Measurements from ENCODE around the gene ATG10. TPM values are rescaled to one million over a fixed set of nuclear protein-coding genes. Genes with fewer than 3 reads are reported as not detected.

ATG10 gene
- total and polyA plus RNA-seq, 2 experiments from 2014 or later: 12.5 to 17.7 TPM

DNA sequence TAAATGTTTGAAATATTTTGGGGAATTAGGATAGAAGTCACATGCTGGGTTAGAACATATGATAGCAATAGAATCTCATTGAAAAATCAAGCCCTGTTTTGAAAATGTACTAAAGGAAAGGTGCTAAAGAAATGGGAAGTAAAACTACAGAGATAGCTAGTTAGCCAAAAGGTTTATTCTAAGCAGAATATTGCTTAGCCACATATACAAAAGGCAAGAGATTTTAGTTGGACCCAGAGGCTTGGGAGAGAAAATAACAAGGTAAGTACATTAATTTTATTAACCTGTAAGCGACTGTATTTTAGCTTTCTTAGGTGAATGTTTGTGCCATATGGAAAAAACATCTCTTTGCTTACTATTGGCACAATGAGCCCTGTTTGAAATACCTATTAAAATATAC, 198.1 kb downstream of the ATG10 start:
- Histone ChIP-seq H3K27ac (ENCODE audit: low read depth) (no peak overlapping the region), H3K4me3 (no peak overlapping the region), H4K20me1 (replicated peaks; ENCODE audit: insufficient read depth) (no peaks in the 10 kb centered on the region), H3K27me3 (ENCODE audit: insufficient read depth) (no peaks in the 10 kb centered on the region), H3F3A (replicated peaks; ENCODE audit: low read depth) (no peaks in the 10 kb centered on the region), H3K79me2 (replicated peaks; ENCODE audit: insufficient read depth) (no peaks in the 10 kb centered on the region), H2AFZ (no peak overlapping the region), H3K36me3 (ENCODE audit: insufficient read depth) (no peaks in the 10 kb centered on the region), H3K4me2 (no peak overlapping the region), H3K4me1 (ENCODE audit: insufficient read depth) (peaks cover 38% of the 10 kb centered on the region), H3K9me2 (ENCODE audit: insufficient read depth) (no peaks in the 10 kb centered on the region; the same call in 1 of the 2 replicates)
- no peaks in the 10 kb centered on the region for H3K36me3 Mint-ChIP-seq (ENCODE audit: low read depth)
- no peak for ATAC-seq
- peaks cover 35% of the 10 kb centered on the region for H3K4me1 Mint-ChIP-seq
- no peak overlapping the region for H3K27ac Mint-ChIP-seq
- TF ChIP-seq, protein P1, sequence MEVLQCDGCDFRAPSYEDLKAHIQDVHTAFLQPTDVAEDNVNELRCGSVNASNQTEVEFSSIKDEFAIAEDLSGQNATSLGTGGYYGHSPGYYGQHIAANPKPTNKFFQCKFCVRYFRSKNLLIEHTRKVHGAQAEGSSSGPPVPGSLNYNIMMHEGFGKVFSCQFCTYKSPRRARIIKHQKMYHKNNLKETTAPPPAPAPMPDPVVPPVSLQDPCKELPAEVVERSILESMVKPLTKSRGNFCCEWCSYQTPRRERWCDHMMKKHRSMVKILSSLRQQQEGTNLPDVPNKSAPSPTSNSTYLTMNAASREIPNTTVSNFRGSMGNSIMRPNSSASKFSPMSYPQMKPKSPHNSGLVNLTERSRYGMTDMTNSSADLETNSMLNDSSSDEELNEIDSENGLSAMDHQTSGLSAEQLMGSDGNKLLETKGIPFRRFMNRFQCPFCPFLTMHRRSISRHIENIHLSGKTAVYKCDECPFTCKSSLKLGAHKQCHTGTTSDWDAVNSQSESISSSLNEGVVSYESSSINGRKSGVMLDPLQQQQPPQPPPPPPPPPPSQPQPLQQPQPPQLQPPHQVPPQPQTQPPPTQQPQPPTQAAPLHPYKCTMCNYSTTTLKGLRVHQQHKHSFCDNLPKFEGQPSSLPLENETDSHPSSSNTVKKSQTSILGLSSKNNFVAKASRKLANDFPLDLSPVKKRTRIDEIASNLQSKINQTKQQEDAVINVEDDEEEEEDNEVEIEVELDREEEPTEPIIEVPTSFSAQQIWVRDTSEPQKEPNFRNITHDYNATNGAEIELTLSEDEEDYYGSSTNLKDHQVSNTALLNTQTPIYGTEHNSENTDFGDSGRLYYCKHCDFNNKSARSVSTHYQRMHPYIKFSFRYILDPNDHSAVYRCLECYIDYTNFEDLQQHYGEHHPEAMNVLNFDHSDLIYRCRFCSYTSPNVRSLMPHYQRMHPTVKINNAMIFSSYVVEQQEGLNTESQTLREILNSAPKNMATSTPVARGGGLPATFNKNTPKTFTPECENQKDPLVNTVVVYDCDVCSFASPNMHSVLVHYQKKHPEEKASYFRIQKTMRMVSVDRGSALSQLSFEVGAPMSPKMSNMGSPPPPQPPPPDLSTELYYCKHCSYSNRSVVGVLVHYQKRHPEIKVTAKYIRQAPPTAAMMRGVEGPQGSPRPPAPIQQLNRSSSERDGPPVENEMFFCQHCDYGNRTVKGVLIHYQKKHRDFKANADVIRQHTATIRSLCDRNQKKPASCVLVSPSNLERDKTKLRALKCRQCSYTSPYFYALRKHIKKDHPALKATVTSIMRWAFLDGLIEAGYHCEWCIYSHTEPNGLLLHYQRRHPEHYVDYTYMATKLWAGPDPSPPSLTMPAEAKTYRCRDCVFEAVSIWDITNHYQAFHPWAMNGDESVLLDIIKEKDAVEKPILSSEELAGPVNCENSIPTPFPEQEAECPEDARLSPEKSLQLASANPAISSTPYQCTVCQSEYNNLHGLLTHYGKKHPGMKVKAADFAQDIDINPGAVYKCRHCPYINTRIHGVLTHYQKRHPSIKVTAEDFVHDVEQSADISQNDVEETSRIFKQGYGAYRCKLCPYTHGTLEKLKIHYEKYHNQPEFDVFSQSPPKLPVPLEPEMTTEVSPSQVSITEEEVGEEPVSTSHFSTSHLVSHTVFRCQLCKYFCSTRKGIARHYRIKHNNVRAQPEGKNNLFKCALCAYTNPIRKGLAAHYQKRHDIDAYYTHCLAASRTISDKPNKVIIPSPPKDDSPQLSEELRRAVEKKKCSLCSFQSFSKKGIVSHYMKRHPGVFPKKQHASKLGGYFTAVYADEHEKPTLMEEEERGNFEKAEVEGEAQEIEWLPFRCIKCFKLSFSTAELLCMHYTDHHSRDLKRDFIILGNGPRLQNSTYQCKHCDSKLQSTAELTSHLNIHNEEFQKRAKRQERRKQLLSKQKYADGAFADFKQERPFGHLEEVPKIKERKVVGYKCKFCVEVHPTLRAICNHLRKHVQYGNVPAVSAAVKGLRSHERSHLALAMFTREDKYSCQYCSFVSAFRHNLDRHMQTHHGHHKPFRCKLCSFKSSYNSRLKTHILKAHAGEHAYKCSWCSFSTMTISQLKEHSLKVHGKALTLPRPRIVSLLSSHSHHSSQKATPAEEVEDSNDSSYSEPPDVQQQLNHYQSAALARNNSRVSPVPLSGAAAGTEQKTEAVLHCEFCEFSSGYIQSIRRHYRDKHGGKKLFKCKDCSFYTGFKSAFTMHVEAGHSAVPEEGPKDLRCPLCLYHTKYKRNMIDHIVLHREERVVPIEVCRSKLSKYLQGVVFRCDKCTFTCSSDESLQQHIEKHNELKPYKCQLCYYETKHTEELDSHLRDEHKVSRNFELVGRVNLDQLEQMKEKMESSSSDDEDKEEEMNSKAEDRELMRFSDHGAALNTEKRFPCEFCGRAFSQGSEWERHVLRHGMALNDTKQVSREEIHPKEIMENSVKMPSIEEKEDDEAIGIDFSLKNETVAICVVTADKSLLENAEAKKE (CRISPR knock-in tag; IDR thresholded peaks at IDR 0.05): no peak
- TF ChIP-seq ZNF331 (CRISPR knock-in tag; IDR thresholded peaks at IDR 0.05; ENCODE audit: low read depth) (no peak), ETS1 (IDR thresholded peaks at IDR 0.05) (no peak), EZH2 (IDR thresholded peaks at IDR 0.05; ENCODE audit: low read depth, unreplicated experiment) (no peak), NANOG (IDR thresholded peaks at IDR 0.05; ENCODE audit: borderline replicate concordance) (no peak), ZNF114 (CRISPR knock-in tag; IDR thresholded peaks at IDR 0.05) (no peak), EZH2phosphoT487 (IDR thresholded peaks at IDR 0.05; ENCODE audit: unreplicated experiment) (no peak), CREB1 (CRISPR knock-in tag; IDR thresholded peaks at IDR 0.05; ENCODE audit: low read depth) (no peak), JUNB (IDR thresholded peaks at IDR 0.05; ENCODE audit: unreplicated experiment) (no peak)
- TF ChIP-seq, protein P2, sequence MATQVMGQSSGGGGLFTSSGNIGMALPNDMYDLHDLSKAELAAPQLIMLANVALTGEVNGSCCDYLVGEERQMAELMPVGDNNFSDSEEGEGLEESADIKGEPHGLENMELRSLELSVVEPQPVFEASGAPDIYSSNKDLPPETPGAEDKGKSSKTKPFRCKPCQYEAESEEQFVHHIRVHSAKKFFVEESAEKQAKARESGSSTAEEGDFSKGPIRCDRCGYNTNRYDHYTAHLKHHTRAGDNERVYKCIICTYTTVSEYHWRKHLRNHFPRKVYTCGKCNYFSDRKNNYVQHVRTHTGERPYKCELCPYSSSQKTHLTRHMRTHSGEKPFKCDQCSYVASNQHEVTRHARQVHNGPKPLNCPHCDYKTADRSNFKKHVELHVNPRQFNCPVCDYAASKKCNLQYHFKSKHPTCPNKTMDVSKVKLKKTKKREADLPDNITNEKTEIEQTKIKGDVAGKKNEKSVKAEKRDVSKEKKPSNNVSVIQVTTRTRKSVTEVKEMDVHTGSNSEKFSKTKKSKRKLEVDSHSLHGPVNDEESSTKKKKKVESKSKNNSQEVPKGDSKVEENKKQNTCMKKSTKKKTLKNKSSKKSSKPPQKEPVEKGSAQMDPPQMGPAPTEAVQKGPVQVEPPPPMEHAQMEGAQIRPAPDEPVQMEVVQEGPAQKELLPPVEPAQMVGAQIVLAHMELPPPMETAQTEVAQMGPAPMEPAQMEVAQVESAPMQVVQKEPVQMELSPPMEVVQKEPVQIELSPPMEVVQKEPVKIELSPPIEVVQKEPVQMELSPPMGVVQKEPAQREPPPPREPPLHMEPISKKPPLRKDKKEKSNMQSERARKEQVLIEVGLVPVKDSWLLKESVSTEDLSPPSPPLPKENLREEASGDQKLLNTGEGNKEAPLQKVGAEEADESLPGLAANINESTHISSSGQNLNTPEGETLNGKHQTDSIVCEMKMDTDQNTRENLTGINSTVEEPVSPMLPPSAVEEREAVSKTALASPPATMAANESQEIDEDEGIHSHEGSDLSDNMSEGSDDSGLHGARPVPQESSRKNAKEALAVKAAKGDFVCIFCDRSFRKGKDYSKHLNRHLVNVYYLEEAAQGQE (IDR thresholded peaks at IDR 0.05; ENCODE audit: unreplicated experiment): no peak
- no peaks in the 10 kb centered on the region for H3K27me3 Mint-ChIP-seq (ENCODE audit: insufficient read depth, low read depth, poor library complexity)
- no peaks in the 10 kb centered on the region for H3K9me3 Mint-ChIP-seq
- no peak overlapping the region for H3K4me3 Mint-ChIP-seq
- DNase-seq (ENCODE audit: low spot score): no peak
